OCI-LY7 (cell line): ENCODE data around the gene SNRPD2. TPM values are rescaled to one million over a fixed set of nuclear protein-coding genes. Genes with fewer than 3 reads are reported as not detected.
"Not testable (repeated sequence)": the region's sequence is repeated elsewhere in the genome, so short reads cannot be mapped to it uniquely, and the experiment has no call there.

Experiments
- BruUV-seq: library from RNA; stranded (reverse); fragments of 400-500 nt; replicated peaks from 2 replicates; lab custom pipeline; 2021; lab: Mats Ljungman, UMichigan
- CTCF ChIA-PET: fragments of 300-600 bp; sonication (Branson Sonifier 250); formaldehyde crosslinking; loops from one replicate; lab custom pipeline; 2022; ENCODE audit warnings: antibody characterized with exemption; ENCODE audit not compliant: unreplicated experiment; lab: Charles Lee
- POLR2A ChIA-PET: fragments of 300-600 bp; sonication (Branson Sonifier 250); formaldehyde crosslinking; loops from one replicate; lab custom pipeline; 2022; ENCODE audit warnings: antibody characterized with exemption; lab: Charles Lee
- DNase-seq: peaks from one replicate; pipeline ENCODE4 v3.0.0-alpha.2; 2015; ENCODE audit warnings: low spot score
- H2AFZ ChIP-seq: fragments of 200-600 bp; sonication (generic), shearing (Covaris generic); 2 replicates; pipeline ENCODE4 v1.6.1; 2014; ENCODE audit warnings: mild to moderate bottlenecking, antibody characterized with exemption, low read length, moderate library complexity
- H3K27ac ChIP-seq: fragments of 200-600 bp; sonication (generic); 2 replicates; pipeline ENCODE4 v1.5.1; 2014; ENCODE audit warnings: mixed run types, low read depth, mild to moderate bottlenecking, moderate library complexity, low read length, inconsistent platforms; ENCODE audit not compliant: poor library complexity, severe bottlenecking
- H3K36me3 ChIP-seq: fragments of 200-600 bp; sonication (generic); 2 replicates; pipeline ENCODE4 v1.6.1; 2014; ENCODE audit warnings: mild to moderate bottlenecking, antibody characterized with exemption, low read length, moderate library complexity, mixed read lengths; ENCODE audit not compliant: insufficient read depth
- H3K4me1 ChIP-seq: fragments of 200-600 bp; sonication (generic); 2 replicates; pipeline ENCODE4 v1.5.1; 2014; ENCODE audit warnings: mild to moderate bottlenecking, low read length; ENCODE audit not compliant: insufficient read depth, poor library complexity, severe bottlenecking
- H3K4me2 ChIP-seq: fragments of 200-600 bp; sonication (generic); 2 replicates; pipeline ENCODE4 v1.6.1; 2014; ENCODE audit warnings: mild to moderate bottlenecking, low read length
- H3K4me3 ChIP-seq: fragments of 200-600 bp; sonication (generic); 2 replicates; pipeline ENCODE4 v1.5.1; 2014; ENCODE audit warnings: mild to moderate bottlenecking, low read depth, low read length; ENCODE audit not compliant: poor library complexity, severe bottlenecking
- H3K79me2 ChIP-seq: fragments of 200-600 bp; sonication (generic); 2 replicates; pipeline ENCODE4 v1.6.1; 2016; ENCODE audit warnings: low read depth, mild to moderate bottlenecking, low read length, moderate library complexity, mixed read lengths; ENCODE audit not compliant: insufficient read depth
- H3K9me2 ChIP-seq: fragments of 200-600 bp; sonication (generic); 2 replicates; pipeline ENCODE4 v1.6.1; 2016; ENCODE audit warnings: mild to moderate bottlenecking, low read length, mixed read lengths; ENCODE audit not compliant: insufficient read depth
- H3K9me3 ChIP-seq: fragments of 200-600 bp; sonication (generic); 2 replicates; pipeline ENCODE4 v1.6.1; 2014; ENCODE audit warnings: mild to moderate bottlenecking, mixed run types, low read length, mixed read lengths
- H4K20me1 ChIP-seq: fragments of 200-600 bp; sonication (generic); 2 replicates; pipeline ENCODE4 v1.6.1; 2014; ENCODE audit warnings: mild to moderate bottlenecking, antibody characterized with exemption, low read length, moderate library complexity, mixed read lengths; ENCODE audit not compliant: insufficient read depth
- EZH2phosphoT487 ChIP-seq: fragments of 200-600 bp; sonication (generic); IDR thresholded peaks from 2 replicates; pipeline ENCODE4 v1.6.1; 2018; ENCODE audit warnings: low read depth, borderline replicate concordance, mild to moderate bottlenecking, mixed run types, antibody characterized with exemption, low read length, moderate library complexity, mixed read lengths
- intact Hi-C: fragments of 100-400 bp; cut with micrococcal nuclease; formaldehyde crosslinking; loops from one replicate; pipeline ENCODE4 v1.10.0; 2022; ENCODE audit not compliant: unreplicated experiment
- total RNA-seq, 2 experiments: library from RNA; depleted of rRNA in 1 of 2; stranded (reverse); fragments of >200 nt in 1 of 2; shearing (Covaris generic) in 1 of 2; gene quantifications; 2 replicates each; pipeline ENCODE4 v1.2.3, GENCODE V29; 2014 to 2022
- TF ChIP-seq, protein P1 (sequence below): fragments of 200-600 bp; sonication (generic); conservative IDR thresholded peaks from 2 replicates; pipeline ENCODE4 v1.5.1; 2014; ENCODE audit warnings: mild to moderate bottlenecking, antibody characterized with exemption, low read length, moderate library complexity, mixed read lengths

Gene SNRPD2
- total RNA-seq, 2 experiments from 2014 or later: 523 to 774 TPM

DNA sequence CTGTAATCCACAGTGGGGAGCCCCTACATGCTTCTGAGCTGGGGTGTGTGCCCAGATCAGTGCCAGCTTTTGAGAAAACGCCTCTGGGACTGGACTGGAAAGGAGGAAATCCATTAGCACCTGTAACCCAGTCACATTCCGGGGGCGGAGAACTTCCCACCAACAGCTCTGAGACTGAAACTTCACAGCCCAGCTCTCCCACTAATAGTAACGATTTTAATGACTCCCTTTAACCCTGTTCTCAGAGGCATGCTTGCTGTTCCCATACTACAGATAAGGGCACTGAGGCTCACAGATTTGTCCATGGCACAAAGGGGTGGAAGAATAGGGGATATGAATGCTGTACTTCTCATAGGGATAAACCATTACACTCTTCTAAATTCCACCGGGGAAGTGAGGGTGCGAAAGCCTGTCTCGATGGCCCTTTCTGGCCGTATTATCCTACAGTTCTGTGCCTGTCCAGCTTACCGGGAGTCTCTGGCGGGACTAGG lies 38.1 kb upstream of the SNRPD2 start:
- no peak for DNase-seq
- Histone ChIP-seq H3K4me3 (peak overlapping the region; percentile 97), H3K36me3 (no peaks in the 10 kb centered on the region), H4K20me1 (no peaks in the 10 kb centered on the region), H3K9me3 (no peaks in the 10 kb centered on the region), H3K9me2 (no peaks in the 10 kb centered on the region), H3K4me1 (peaks cover 11% of the 10 kb centered on the region), H3K4me2 (peak overlapping the region; percentile 85), H3K79me2 (peaks cover 33% of the 10 kb centered on the region; the same call in 1 of the 2 replicates), H3K27ac (peak overlapping the region; percentile 36), H2AFZ (no peak overlapping the region; the same call in 1 of the 2 replicates)
- intact Hi-C loops: no loop called here
- TF ChIP-seq EZH2phosphoT487: no peak
- TF ChIP-seq, protein P1, sequence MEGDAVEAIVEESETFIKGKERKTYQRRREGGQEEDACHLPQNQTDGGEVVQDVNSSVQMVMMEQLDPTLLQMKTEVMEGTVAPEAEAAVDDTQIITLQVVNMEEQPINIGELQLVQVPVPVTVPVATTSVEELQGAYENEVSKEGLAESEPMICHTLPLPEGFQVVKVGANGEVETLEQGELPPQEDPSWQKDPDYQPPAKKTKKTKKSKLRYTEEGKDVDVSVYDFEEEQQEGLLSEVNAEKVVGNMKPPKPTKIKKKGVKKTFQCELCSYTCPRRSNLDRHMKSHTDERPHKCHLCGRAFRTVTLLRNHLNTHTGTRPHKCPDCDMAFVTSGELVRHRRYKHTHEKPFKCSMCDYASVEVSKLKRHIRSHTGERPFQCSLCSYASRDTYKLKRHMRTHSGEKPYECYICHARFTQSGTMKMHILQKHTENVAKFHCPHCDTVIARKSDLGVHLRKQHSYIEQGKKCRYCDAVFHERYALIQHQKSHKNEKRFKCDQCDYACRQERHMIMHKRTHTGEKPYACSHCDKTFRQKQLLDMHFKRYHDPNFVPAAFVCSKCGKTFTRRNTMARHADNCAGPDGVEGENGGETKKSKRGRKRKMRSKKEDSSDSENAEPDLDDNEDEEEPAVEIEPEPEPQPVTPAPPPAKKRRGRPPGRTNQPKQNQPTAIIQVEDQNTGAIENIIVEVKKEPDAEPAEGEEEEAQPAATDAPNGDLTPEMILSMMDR: no peak
- BruUV-seq: TSS peak; percentile 66
- POLR2A ChIA-PET: interaction anchor here (1.0 to 2.2 kb wide), 2 partner anchors 12 to 37 kb away, joined by 3 to 13 read pairs; no protein-coding TSS in a partner anchor
- CTCF ChIA-PET: interaction anchor here (0.6 kb wide), 2 partner anchors 36 to 41 kb away, joined by 3 to 5 read pairs; no protein-coding TSS in a partner anchor

DNA sequence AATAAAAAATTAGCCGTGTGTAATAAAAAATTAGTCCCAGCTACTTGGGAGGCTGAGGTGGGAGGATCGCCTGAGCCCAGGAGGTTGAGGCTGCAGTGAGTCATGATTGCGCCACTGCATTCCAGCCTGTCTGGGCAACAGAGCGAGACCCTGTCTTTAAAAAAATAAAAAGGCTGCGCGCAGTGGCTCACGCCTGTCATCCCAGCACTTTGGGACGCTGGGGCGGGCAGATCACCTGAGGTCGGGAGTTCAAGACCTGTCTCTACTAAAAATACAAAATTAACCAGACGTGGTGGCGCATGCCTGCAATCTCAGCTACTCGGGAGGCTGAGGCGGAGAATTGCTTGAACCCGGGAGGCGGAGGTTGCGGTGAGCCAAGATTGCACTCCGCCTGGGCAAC lies 36.9 kb upstream of the SNRPD2 start:
- H3K9me2 ChIP-seq, H4K20me1 ChIP-seq, H3K36me3 ChIP-seq, H3K27ac ChIP-seq, H3K4me3 ChIP-seq, CTCF ChIA-PET, BruUV-seq, DNase-seq, H3K4me2 ChIP-seq, POLR2A ChIA-PET, H3K9me3 ChIP-seq, H2AFZ ChIP-seq, intact Hi-C loops: not testable (repeated sequence)
- Histone ChIP-seq H3K79me2 (peaks cover 33% of the 10 kb centered on the region; the same call in 1 of the 2 replicates), H3K4me1 (peaks cover 11% of the 10 kb centered on the region)

DNA sequence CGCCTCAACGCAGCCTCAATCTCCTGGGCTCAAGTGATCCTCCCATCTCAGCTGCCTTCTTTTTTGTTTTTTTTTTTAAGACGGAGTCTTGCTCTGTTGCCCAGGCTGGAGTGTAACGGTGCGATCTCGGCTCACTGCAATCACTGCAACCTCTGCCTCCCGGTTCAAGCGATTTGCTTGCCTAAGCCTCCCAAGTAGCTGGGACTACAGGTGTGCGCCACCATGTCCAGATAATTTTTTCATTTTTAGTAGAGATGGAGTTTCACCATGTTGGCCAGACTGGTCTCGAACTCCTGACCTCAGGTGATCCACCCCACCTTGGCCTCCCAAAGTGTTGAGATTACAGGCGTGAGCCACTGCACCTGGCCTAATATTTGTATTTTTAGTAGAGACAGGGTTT lies 28.3 kb upstream of the SNRPD2 start:
- H3K4me2 ChIP-seq, DNase-seq, intact Hi-C loops, H4K20me1 ChIP-seq, H2AFZ ChIP-seq, H3K9me2 ChIP-seq, H3K27ac ChIP-seq, BruUV-seq, H3K9me3 ChIP-seq, H3K4me3 ChIP-seq, CTCF ChIA-PET: not testable (repeated sequence)
- POLR2A ChIA-PET: interaction anchor here (0.6 to 0.7 kb wide), 3 partner anchors 13 to 253 kb away, joined by 3 to 5 read pairs (median 3); no protein-coding TSS in a partner anchor
- peaks cover 25% of the 10 kb centered on the region for H3K4me1 ChIP-seq
- peaks cover 30% of the 10 kb centered on the region for H3K79me2 ChIP-seq
- H3K36me3 ChIP-seq: peaks cover 34% of the 10 kb centered on the region
